Neuronal stem cell (in vitro differentiated cells): ENCODE results near the gene SMAP2.

Source experiments
- DNase-seq: peaks from one replicate; pipeline ENCODE4 v3.0.0-alpha.2; 2013; ENCODE audit warnings: low spot score
- H2AFZ ChIP-seq: one replicate; pipeline ENCODE4 v1.6.1; 2013; ENCODE audit warnings: mild to moderate bottlenecking, low read length, inconsistent platforms
- H2AK5ac ChIP-seq: 2 replicates; pipeline ENCODE4 v1.6.1; 2013; ENCODE audit warnings: low read depth, mild to moderate bottlenecking, inconsistent platforms, low read length, moderate library complexity, mixed read lengths
- H2BK120ac ChIP-seq: 2 replicates; pipeline ENCODE4 v1.6.1; 2013; ENCODE audit warnings: low read depth, mild to moderate bottlenecking, inconsistent platforms, low read length, moderate library complexity, mixed read lengths
- H2BK12ac ChIP-seq: one replicate; pipeline ENCODE4 v1.6.1; 2013; ENCODE audit warnings: low read length, inconsistent platforms
- H2BK15ac ChIP-seq: 2 replicates; pipeline ENCODE4 v1.6.1; 2013; ENCODE audit warnings: mild to moderate bottlenecking, low read length, inconsistent platforms, mixed read lengths
- H2BK5ac ChIP-seq: one replicate; pipeline ENCODE4 v1.6.1; 2013; ENCODE audit warnings: inconsistent platforms, mild to moderate bottlenecking, low read length, moderate library complexity
- H3K14ac ChIP-seq: one replicate; pipeline ENCODE4 v1.6.1; 2013; ENCODE audit warnings: low read length, inconsistent platforms
- H3K18ac ChIP-seq: 2 replicates; pipeline ENCODE4 v1.6.1; 2013; ENCODE audit warnings: low read length, inconsistent platforms
- H3K23ac ChIP-seq: 2 replicates; pipeline ENCODE4 v1.6.1; 2013; ENCODE audit warnings: low read depth, mild to moderate bottlenecking, mixed read lengths, low read length, inconsistent platforms; ENCODE audit not compliant: poor library complexity
- H3K27ac ChIP-seq: replicated peaks from 3 replicates; pipeline ENCODE4 v1.5.1; 2013; ENCODE audit warnings: low read length, inconsistent platforms
- H3K27me3 ChIP-seq, 3 experiments: 2 replicates each; pipeline ENCODE4 v1.6.1; 2013; ENCODE audit warnings: low read length in 3 of 3, mild to moderate bottlenecking in 2 of 3, inconsistent platforms in 1 of 3, low read depth in 1 of 3, mixed read lengths in 1 of 3, moderate library complexity in 1 of 3; ENCODE audit not compliant: control insufficient read depth in 3 of 3, insufficient read depth in 3 of 3
- H3K36me3 ChIP-seq, 2 donors: replicated peaks in 1 of 2; 2 replicates each; pipeline ENCODE4 v1.6.1; 2013; ENCODE audit warnings: low read length in 2 of 2; ENCODE audit not compliant: control insufficient read depth in 2 of 2, insufficient read depth in 2 of 2
- H3K4ac ChIP-seq: 2 replicates; pipeline ENCODE4 v1.6.1; 2013; ENCODE audit warnings: inconsistent platforms, mild to moderate bottlenecking, low read length, moderate library complexity
- H3K4me1 ChIP-seq, 2 donors: 1 replicate in 1 of 2; 2 replicates in 1 of 2; pipeline ENCODE4 v1.6.1; 2013; ENCODE audit warnings: low read length in 2 of 2, low read depth in 1 of 2; ENCODE audit not compliant: control insufficient read depth in 2 of 2, insufficient read depth in 1 of 2
- H3K4me2 ChIP-seq: one replicate; pipeline ENCODE4 v1.6.1; 2013; ENCODE audit warnings: mild to moderate bottlenecking, low read length, inconsistent platforms; ENCODE audit not compliant: insufficient read depth, poor library complexity, severe bottlenecking
- H3K4me3 ChIP-seq, 2 donors: 2 replicates each; pipeline ENCODE4 v1.5.1; 2013; ENCODE audit warnings: low read length in 2 of 2, mild to moderate bottlenecking in 2 of 2, inconsistent platforms in 1 of 2, moderate library complexity in 1 of 2
- H3K79me1 ChIP-seq: one replicate; pipeline ENCODE4 v1.6.1; 2013; ENCODE audit warnings: low read depth, mild to moderate bottlenecking, inconsistent platforms, low read length, moderate library complexity
- H3K9ac ChIP-seq: one replicate; pipeline ENCODE4 v1.6.1; 2013; ENCODE audit warnings: mild to moderate bottlenecking, low read depth, low read length, inconsistent platforms; ENCODE audit not compliant: poor library complexity
- H3K9me3 ChIP-seq, 2 donors: replicated peaks in 1 of 2; 2 replicates each; pipeline versions ENCODE3 to v1.6.1; 2013; ENCODE audit warnings: low read length in 2 of 2, mild to moderate bottlenecking in 2 of 2, inconsistent platforms in 1 of 2, low read depth in 1 of 2, mixed read lengths in 1 of 2, moderate library complexity in 1 of 2; ENCODE audit not compliant: control insufficient read depth in 2 of 2, insufficient read depth in 1 of 2
- H4K8ac ChIP-seq: one replicate; pipeline ENCODE4 v1.6.1; 2013; ENCODE audit warnings: low read depth, mild to moderate bottlenecking, inconsistent platforms, low read length, moderate library complexity
- H4K91ac ChIP-seq: one replicate; pipeline ENCODE4 v1.6.1; 2013; ENCODE audit warnings: low read length, low read depth, mild to moderate bottlenecking, inconsistent platforms; ENCODE audit not compliant: poor library complexity
- WGBS, 2 donors: extraction: QIAGEN DNeasy Blood & Tissue Kit; methylation state at CpG; one replicate each; pipeline ENCODE4 v1.1.7; 2013; ENCODE audit warnings: missing lambda C conversion rate in 2 of 2, mixed read lengths in 1 of 2; ENCODE audit not compliant: insufficient read length in 2 of 2, insufficient replicate concordance in 1 of 2; ENCODE audit errors: extremely low coverage in 2 of 2; 5-methylcytosine and 5-hydroxymethylcytosine counted together

Gene SMAP2

GRCh38 chr1:40397258-40397657, 23.7 kb downstream of the SMAP2 start:
- Histone ChIP-seq H3K79me1 (no peaks in the 10 kb centered on the region), H2BK5ac (no peak overlapping the region), H3K27ac (no peak overlapping the region), H3K14ac (no peak overlapping the region), H2BK15ac (no peak overlapping the region), H4K91ac (no peak overlapping the region), H2AK5ac (no peak overlapping the region), H3K36me3 (no peaks in the 10 kb centered on the region), H3K4ac (no peak overlapping the region), H2BK120ac (no peak overlapping the region), H3K4me2 (no peak overlapping the region), H3K18ac (no peak overlapping the region), H3K9me3 (no peaks in the 10 kb centered on the region), H2AFZ (no peak overlapping the region), H3K27me3 (no peaks in the 10 kb centered on the region), H2BK12ac (no peak overlapping the region), H3K23ac (no peak overlapping the region), H3K9ac (no peak overlapping the region), H3K4me3 (no peak overlapping the region), H3K4me1 (peaks cover 0 to 1% of the 10 kb centered on the region in 2 donors), H4K8ac (no peak overlapping the region)
- no peak for DNase-seq
- WGBS, 2 donors = no CpG with 5 or more reads among the region's 2 CpGs

GRCh38 chr1:40399984-40400704, 26.6 kb downstream of the SMAP2 start:
- H2BK12ac ChIP-seq = no peak overlapping the region
- no peaks in the 10 kb centered on the region for H3K27me3 ChIP-seq
- H2BK15ac ChIP-seq = no peak overlapping the region
- WGBS, 2 donors = no CpG with 5 or more reads among the region's 4 CpGs
- no peak overlapping the region for H3K4me3 ChIP-seq
- H3K9ac ChIP-seq = no peak overlapping the region
- no peak overlapping the region for H3K14ac ChIP-seq
- H3K23ac ChIP-seq = no peak overlapping the region
- H2BK120ac ChIP-seq = no peak overlapping the region
- no peak overlapping the region for H3K27ac ChIP-seq
- no peak overlapping the region for H3K4me2 ChIP-seq
- no peak for DNase-seq
- H4K91ac ChIP-seq = no peak overlapping the region
- no peaks in the 10 kb centered on the region for H3K36me3 ChIP-seq
- H2AK5ac ChIP-seq = no peak overlapping the region
- no peak overlapping the region for H4K8ac ChIP-seq
- no peak overlapping the region for H3K18ac ChIP-seq
- H3K79me1 ChIP-seq = peaks cover 1% of the 10 kb centered on the region
- H3K4ac ChIP-seq = no peak overlapping the region
- no peak overlapping the region for H2BK5ac ChIP-seq
- H2AFZ ChIP-seq = no peak overlapping the region
- no peaks in the 10 kb centered on the region for H3K4me1 ChIP-seq
- H3K9me3 ChIP-seq = no peaks in the 10 kb centered on the region

GRCh38 chr1:40401473-40402201, 28.1 kb downstream of the SMAP2 start:
- no peak overlapping the region for H2AK5ac ChIP-seq
- H2BK120ac ChIP-seq = no peak overlapping the region
- no peak overlapping the region for H3K4ac ChIP-seq
- H3K4me1 ChIP-seq = no peaks in the 10 kb centered on the region
- H3K4me2 ChIP-seq = no peak overlapping the region
- no peaks in the 10 kb centered on the region for H3K9me3 ChIP-seq
- H2AFZ ChIP-seq = no peak overlapping the region
- WGBS, 2 donors = no CpG with 5 or more reads among the region's 7 CpGs
- H3K4me3 ChIP-seq = no peak overlapping the region
- H3K27me3 ChIP-seq = no peaks in the 10 kb centered on the region
- H3K18ac ChIP-seq = no peak overlapping the region
- no peak overlapping the region for H2BK5ac ChIP-seq
- H3K23ac ChIP-seq = no peak overlapping the region
- H4K8ac ChIP-seq = no peak overlapping the region
- no peak overlapping the region for H4K91ac ChIP-seq
- H3K14ac ChIP-seq = no peak overlapping the region
- no peak overlapping the region for H3K27ac ChIP-seq
- peaks cover 1% of the 10 kb centered on the region for H3K79me1 ChIP-seq
- H3K36me3 ChIP-seq = no peaks in the 10 kb centered on the region
- H2BK12ac ChIP-seq = no peak overlapping the region
- H3K9ac ChIP-seq = no peak overlapping the region
- H2BK15ac ChIP-seq = no peak overlapping the region
- DNase-seq = no peak

- Histone ChIP-seq H4K8ac (no peak overlapping the region), H2BK5ac (no peak overlapping the region), H3K23ac (no peak overlapping the region), H2BK12ac (no peak overlapping the region), H3K36me3 (peaks cover 0 to 15% of the 10 kb centered on the region in 2 donors), H3K4me2 (no peak overlapping the region), H2AFZ (no peak overlapping the region), H3K4ac (no peak overlapping the region), H4K91ac (no peak overlapping the region), H3K79me1 (peaks cover 1% of the 10 kb centered on the region), H3K27ac (no peak overlapping the region), H3K27me3 (no peaks in the 10 kb centered on the region), H3K14ac (no peak overlapping the region), H3K9ac (no peak overlapping the region), H2BK120ac (no peak overlapping the region), H3K9me3 (no peaks in the 10 kb centered on the region), H2AK5ac (no peak overlapping the region), H3K4me3 (no peak overlapping the region), H2BK15ac (no peak overlapping the region), H3K18ac (no peak overlapping the region), H3K4me1 (no peaks in the 10 kb centered on the region)
- WGBS, 2 donors = no CpG with 5 or more reads among the region's 11 CpGs
- DNase-seq = peak; percentile 31
Measured at GRCh38 chr1:40404670-40405462, 31.3 kb downstream of the SMAP2 start.
